ENCODE measurements around the gene KRTAP10-4. TPM values are rescaled to one million over a fixed set of nuclear protein-coding genes. Genes with fewer than 3 reads are reported as not detected.
"Not testable (repeated sequence)": the region's sequence is repeated elsewhere in the genome, so short reads cannot be mapped to it uniquely, and the experiment has no call there.

KRTAP10-4 gene
- total RNA-seq: not detected in 2 replicates

- intact Hi-C loops (cut with micrococcal nuclease): not testable (repeated sequence)
These were observed at the start of gene KRTAP10-4 for GRCh38 chr21:44573630-44574456. Gene KRTAP10-4 (plus strand): TSS chr21:44573729. CDS start chr21:44573759, 30 bp downstream.

- intact Hi-C loops (cut with micrococcal nuclease): no loop called here
These were observed 48.8 kb upstream of the KRTAP10-4 start for GRCh38 chr21:44524414-44525371.

- intact Hi-C loops (cut with micrococcal nuclease): no loop called here
These were observed 48.0 kb upstream of the KRTAP10-4 start for GRCh38 chr21:44525391-44526095.

- intact Hi-C loops (cut with micrococcal nuclease): no loop called here
These were observed 47.2 kb upstream of the KRTAP10-4 start for GRCh38 chr21:44526096-44526997.

GRCh38 chr21:44527156-44527982, 46.2 kb upstream of the KRTAP10-4 start:
- intact Hi-C loops (cut with micrococcal nuclease): no loop called here

- intact Hi-C loops (cut with micrococcal nuclease): no loop called here
These were observed 45.4 kb upstream of the KRTAP10-4 start for GRCh38 chr21:44527983-44528633.

GRCh38 chr21:44528634-44528995, 44.9 kb upstream of the KRTAP10-4 start:
- intact Hi-C loops (cut with micrococcal nuclease): no loop called here

- intact Hi-C loops (cut with micrococcal nuclease): no loop called here
These were observed 44.5 kb upstream of the KRTAP10-4 start for GRCh38 chr21:44529011-44529421.

- intact Hi-C loops (cut with micrococcal nuclease): no loop called here
These were observed 43.9 kb upstream of the KRTAP10-4 start for GRCh38 chr21:44529503-44530125.

- intact Hi-C loops (cut with micrococcal nuclease): no loop called here
These were observed 43.2 kb upstream of the KRTAP10-4 start for GRCh38 chr21:44530221-44530902.

GRCh38 chr21:44530903-44531605, 42.5 kb upstream of the KRTAP10-4 start:
- intact Hi-C loops (cut with micrococcal nuclease): no loop called here

- intact Hi-C loops (cut with micrococcal nuclease): no loop called here
These were observed 41.6 kb upstream of the KRTAP10-4 start for GRCh38 chr21:44531606-44532564.

- intact Hi-C loops (cut with micrococcal nuclease): no loop called here
These were observed 40.8 kb upstream of the KRTAP10-4 start for GRCh38 chr21:44532712-44533111.

- intact Hi-C loops (cut with micrococcal nuclease): no loop called here
These were observed 40.2 kb upstream of the KRTAP10-4 start for GRCh38 chr21:44533121-44533890.

GRCh38 chr21:44533891-44534627, 39.5 kb upstream of the KRTAP10-4 start:
- intact Hi-C loops (cut with micrococcal nuclease): no loop called here
